Activated naive CD8-positive, alpha-beta T cell treated with anti-CD3 and anti-CD28 coated beads, Interleukin-2, amount 10 ng/mL, durations not matched to agents 7 days and 5 days (primary cell): Measurements from ENCODE around the gene BCL2. TPM values are rescaled to one million over a fixed set of nuclear protein-coding genes. Genes with fewer than 3 reads are reported as not detected.

Experiments
- ATAC-seq: fragments of 150-1000 bp; cut with Tn5 transposase; one replicate; pipeline ENCODE4 v1.10.0; 2021; ENCODE audit warnings: low read depth, moderate library complexity
- POLR2A ChIA-PET: fragments of 350-600 bp; sonication (Branson Sonifier 250); formaldehyde crosslinking; loops from one replicate; lab custom pipeline; 2021; ENCODE audit warnings: antibody characterized with exemption; lab: Charles Lee
- DNase-seq: peaks from one replicate; pipeline ENCODE4 v3.0.0; 2021
- H3K27ac Mint-ChIP-seq: one replicate; pipeline ENCODE4 v1.8.0; 2022; ENCODE audit warnings: mild to moderate bottlenecking, mixed read lengths
- H3K27me3 Mint-ChIP-seq: one replicate; pipeline ENCODE4 v1.8.0; 2022; ENCODE audit warnings: mild to moderate bottlenecking, moderate library complexity, mixed read lengths
- H3K36me3 Mint-ChIP-seq: one replicate; pipeline ENCODE4 v1.8.0; 2021; ENCODE audit warnings: mild to moderate bottlenecking, mixed read lengths
- H3K4me1 Mint-ChIP-seq: one replicate; pipeline ENCODE4 v1.8.0; 2021; ENCODE audit warnings: mixed read lengths
- H3K4me3 Mint-ChIP-seq: one replicate; pipeline ENCODE4 v1.8.0; 2022; ENCODE audit warnings: mild to moderate bottlenecking, moderate library complexity, mixed read lengths
- H3K9me3 Mint-ChIP-seq: one replicate; pipeline ENCODE4 v1.8.0; 2021; ENCODE audit warnings: mixed read lengths
- total RNA-seq, 2 experiments: library from RNA; stranded (reverse); gene quantifications; one replicate each; pipeline ENCODE4 v1.2.3, GENCODE V29; 2021

Gene BCL2
- total RNA-seq, 2 experiments from 2014 or later = 121 to 128 TPM

DNA sequence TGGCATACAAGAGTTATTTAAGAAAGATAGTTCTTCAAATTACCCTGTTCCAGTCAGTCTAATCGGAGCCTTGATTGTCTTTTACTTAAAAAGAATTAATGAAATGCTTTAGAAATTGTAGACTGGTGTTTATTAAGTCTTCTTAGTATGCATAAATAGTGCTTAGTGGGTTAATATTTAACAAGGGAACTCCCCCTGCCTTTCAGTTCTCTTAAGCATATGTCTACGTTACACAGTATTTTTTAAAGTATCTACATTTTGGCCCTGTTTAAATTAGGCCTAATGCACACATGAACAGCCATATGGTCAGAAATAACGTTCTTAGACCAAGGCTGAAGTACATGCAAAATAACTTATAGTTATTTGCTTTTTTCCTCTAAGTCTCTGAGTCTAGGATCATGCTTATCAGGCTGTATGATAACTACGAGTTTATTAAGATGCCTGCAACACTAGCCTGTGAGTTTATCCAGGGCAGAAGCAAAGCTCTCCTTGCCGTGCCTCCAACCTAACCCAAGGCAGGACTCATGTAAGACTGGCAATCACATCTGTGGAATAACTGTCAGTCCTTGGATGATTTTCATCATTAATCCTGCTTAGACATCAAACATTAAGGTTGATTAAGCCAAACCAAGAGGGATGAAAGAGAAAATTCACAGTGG, 6.7 kb downstream of the BCL2 start:
- H3K9me3 Mint-ChIP-seq = no peaks in the 10 kb centered on the region
- H3K27ac Mint-ChIP-seq = no peak overlapping the region
- H3K27me3 Mint-ChIP-seq = no peaks in the 10 kb centered on the region
- peaks cover 62% of the 10 kb centered on the region for H3K4me1 Mint-ChIP-seq
- ATAC-seq (no peak), DNase-seq (no peak)
- POLR2A ChIA-PET = no interaction called here
- H3K36me3 Mint-ChIP-seq = peaks cover 64% of the 10 kb centered on the region
- H3K4me3 Mint-ChIP-seq = peak overlapping the region; percentile 93

DNA sequence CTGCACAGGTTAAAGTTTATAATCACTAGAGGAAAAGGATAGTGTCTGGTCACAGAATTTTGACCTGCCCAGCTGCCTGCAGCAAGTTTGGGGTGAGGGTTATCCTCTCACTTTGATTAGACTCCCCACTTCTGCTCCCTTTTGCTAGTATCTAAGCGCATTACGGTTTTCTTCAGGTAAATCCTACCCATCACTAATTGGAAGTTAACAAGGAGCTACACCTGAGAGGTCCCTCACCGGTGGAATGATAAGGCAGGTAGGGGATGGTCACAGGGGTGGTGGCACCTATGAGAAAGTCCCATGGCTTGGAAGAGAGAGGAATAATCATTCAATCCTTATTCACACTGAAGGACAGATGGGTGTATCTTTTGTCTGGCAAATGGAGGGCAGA, 7.6 kb downstream of the BCL2 start:
- DNase-seq = no peak
- POLR2A ChIA-PET = interaction anchor here (0.9 to 1.8 kb wide), 3 partner anchors 11 to 102 kb away, joined by 3 to 7 read pairs (median 4); no protein-coding TSS in a partner anchor
- no peak overlapping the region for H3K27ac Mint-ChIP-seq
- no peak for ATAC-seq
- peak overlapping the region; percentile 93 for H3K4me3 Mint-ChIP-seq
- H3K9me3 Mint-ChIP-seq = no peaks in the 10 kb centered on the region
- peaks cover 58% of the 10 kb centered on the region for H3K36me3 Mint-ChIP-seq
- peaks cover 66% of the 10 kb centered on the region for H3K4me1 Mint-ChIP-seq
- no peaks in the 10 kb centered on the region for H3K27me3 Mint-ChIP-seq

DNA sequence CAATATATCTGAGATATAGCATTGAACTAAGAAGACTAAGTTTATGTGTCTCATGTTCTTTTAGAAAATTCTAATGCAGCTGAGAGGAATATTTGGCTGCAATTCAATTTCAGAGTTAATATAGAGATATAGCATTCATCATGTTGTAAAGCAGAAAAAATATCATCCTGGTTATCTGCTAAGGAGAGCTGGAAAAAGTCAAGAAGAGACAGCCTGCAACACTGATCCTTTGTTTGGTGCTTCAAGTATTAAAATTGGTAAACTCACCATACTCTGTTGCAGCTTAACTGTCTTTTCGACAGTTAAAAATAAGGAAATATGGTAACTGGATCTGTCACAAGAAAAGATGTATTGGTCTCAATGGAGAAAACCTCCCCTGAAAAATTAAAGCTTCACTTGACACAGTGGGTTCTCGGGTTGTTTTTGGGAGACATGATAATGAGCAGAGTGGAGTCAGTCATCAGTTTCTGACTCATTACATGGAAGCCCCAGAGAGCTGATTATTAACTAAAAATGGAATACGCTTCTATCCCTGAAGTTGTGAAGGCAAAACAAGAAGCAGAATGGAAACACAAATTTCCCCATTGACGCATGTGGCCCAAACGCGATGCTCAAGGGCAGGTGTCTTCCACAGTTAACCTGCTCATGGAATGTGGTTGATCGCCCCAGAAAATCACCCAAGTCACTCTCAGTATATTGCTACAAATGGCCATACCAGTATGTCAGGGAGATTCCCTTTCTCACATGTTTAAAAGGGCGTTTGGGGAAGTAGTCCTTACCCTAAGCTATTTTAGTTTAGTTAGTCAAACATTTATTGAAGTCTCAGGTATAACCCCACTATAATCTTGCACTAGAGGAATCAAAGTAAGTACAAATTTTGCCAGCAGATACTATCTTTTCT, 8.2 kb downstream of the BCL2 start:
- Mint-ChIP-seq H3K9me3 (no peaks in the 10 kb centered on the region), H3K27ac (no peak overlapping the region), H3K4me1 (peaks cover 72% of the 10 kb centered on the region), H3K36me3 (peaks cover 58% of the 10 kb centered on the region), H3K4me3 (peak overlapping the region; percentile 93), H3K27me3 (no peaks in the 10 kb centered on the region)
- no peak for DNase-seq
- POLR2A ChIA-PET = interaction anchor here (0.5 to 1.8 kb wide), 8 partner anchors 10 to 109 kb away, joined by 3 to 7 read pairs (median 4); no protein-coding TSS in a partner anchor
- no peak for ATAC-seq

DNA sequence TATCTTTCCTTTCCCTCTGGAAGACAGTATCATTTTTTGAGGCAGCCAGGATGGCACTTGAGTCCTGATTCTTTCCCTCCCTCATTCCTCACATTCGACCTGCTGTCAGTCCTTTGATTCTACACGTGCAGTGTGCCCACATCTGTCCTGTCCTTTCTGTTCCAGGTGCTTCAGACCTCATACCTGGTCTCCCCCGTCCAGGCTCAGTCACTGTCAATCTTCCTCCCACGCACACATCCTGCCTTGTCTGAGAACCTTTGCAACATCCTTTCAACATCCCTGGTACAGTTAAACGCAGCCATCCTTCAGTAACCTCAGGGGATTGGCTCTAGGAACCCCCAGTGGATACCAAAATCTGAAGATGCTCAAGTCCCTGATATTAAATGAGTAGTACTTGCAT, 10.1 kb downstream of the BCL2 start:
- Mint-ChIP-seq H3K27ac (peak overlapping the region; percentile 76), H3K9me3 (no peaks in the 10 kb centered on the region), H3K27me3 (no peaks in the 10 kb centered on the region), H3K4me1 (peaks cover 76% of the 10 kb centered on the region), H3K36me3 (peaks cover 54% of the 10 kb centered on the region), H3K4me3 (peak overlapping the region; percentile 45)
- ATAC-seq (peak; percentile 71), DNase-seq (no peak)
- POLR2A ChIA-PET = no interaction called here

DNA sequence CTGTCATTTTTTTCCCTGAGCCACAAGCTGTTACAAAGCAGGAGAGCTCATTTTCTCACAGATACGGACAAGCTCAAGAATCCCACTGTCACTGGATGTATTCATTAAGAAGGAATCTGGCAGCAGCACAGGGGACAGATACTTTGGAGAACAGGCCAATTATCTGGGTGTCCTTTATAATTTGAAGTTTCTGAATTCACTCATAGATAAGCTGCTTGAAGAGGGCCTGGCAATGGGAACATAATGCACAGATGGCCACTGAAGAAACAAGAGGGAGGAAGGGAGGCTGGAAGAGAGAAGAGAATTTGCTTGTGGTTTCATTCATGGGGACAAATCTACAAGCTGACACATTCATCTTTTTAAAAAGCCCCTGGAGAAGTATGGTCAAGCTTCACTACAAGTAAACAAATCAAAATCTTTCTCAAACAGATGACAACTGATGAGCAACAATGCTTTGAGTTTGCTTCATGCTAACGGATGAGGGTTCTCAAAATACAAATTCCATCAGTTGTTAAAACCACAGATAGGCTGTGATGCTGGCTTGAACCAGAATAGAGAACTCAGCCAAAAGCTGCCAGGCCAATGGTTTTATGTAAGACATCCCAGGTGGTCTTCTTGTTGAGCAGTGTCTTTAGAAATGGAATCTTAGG, 11.9 kb downstream of the BCL2 start:
- H3K4me3 Mint-ChIP-seq = peak overlapping the region; percentile 8
- H3K27me3 Mint-ChIP-seq = no peaks in the 10 kb centered on the region
- no peak overlapping the region for H3K27ac Mint-ChIP-seq
- no peaks in the 10 kb centered on the region for H3K9me3 Mint-ChIP-seq
- ATAC-seq (no peak), DNase-seq (no peak)
- peaks cover 44% of the 10 kb centered on the region for H3K36me3 Mint-ChIP-seq
- POLR2A ChIA-PET = interaction anchor here (0.6 to 1.2 kb wide), 2 partner anchors 10 to 102 kb away, joined by 3 read pairs; no protein-coding TSS in a partner anchor
- H3K4me1 Mint-ChIP-seq = peaks cover 74% of the 10 kb centered on the region

DNA sequence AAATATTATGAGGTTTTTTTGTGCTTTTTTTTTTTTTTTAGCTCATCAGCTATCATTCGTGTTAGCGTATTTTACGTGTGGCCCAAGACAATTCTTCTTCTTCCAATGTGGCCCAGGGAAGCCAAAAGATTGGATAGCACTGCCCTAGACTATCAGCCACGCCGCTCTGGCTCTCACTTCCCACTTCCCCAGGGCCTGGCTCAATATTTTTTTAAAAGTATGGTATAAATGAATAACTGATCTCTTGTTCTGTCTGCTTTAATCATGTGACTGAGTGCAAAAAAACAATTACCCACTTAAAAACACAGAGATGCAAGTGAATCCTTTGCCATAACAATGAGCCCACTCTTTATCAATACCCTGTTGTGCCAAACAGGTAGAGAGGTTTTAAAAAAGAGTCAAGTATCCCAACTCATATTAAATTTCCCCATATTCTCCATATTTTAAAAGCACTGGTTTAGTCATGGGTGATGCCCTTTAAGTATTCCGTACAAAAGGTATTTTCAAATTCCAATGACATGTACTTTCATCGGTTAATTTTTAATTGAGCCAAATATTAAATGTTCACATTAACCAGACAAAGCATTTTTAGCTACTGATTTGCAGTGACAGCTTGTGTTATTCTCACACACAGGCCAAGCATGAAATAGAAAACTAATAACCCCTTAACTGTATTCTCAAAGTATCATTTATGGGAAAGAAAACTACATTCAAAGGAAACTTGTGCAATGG, 12.6 kb downstream of the BCL2 start:
- peaks cover 74% of the 10 kb centered on the region for H3K4me1 Mint-ChIP-seq
- no peak overlapping the region for H3K4me3 Mint-ChIP-seq
- ATAC-seq = no peak
- POLR2A ChIA-PET = interaction anchor here (0.6 to 0.7 kb wide), 2 partner anchors 10 to 101 kb away, joined by 3 to 4 read pairs; no protein-coding TSS in a partner anchor
- H3K27me3 Mint-ChIP-seq = no peaks in the 10 kb centered on the region
- no peak overlapping the region for H3K27ac Mint-ChIP-seq
- DNase-seq = no peak
- H3K9me3 Mint-ChIP-seq = no peaks in the 10 kb centered on the region
- H3K36me3 Mint-ChIP-seq = peaks cover 44% of the 10 kb centered on the region

DNA sequence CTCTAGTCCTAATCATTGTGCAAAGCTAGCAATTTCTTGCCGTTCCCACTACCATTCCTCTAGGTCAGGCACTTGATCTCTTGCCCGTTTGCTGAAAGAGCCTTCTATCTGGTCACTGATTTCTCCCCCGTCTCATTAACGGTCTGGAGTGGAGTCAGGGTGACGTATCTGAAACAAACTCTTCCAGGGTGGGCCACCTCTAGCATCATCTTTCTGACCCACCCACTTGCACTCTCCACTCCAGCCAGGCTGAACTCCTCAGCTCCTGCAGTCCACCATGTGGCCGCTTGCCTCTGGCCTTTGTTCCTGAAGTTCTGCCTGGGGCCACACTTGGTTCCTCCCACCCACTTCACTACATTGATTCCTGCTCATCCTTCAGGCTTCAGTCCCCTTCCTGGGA, 13.3 kb downstream of the BCL2 start:
- POLR2A ChIA-PET = no interaction called here
- DNase-seq (no peak), ATAC-seq (no peak)
- Mint-ChIP-seq H3K4me1 (peaks cover 74% of the 10 kb centered on the region), H3K27me3 (no peaks in the 10 kb centered on the region), H3K27ac (peak overlapping the region; percentile 36), H3K36me3 (peaks cover 46% of the 10 kb centered on the region), H3K9me3 (no peaks in the 10 kb centered on the region), H3K4me3 (no peak overlapping the region)

DNA sequence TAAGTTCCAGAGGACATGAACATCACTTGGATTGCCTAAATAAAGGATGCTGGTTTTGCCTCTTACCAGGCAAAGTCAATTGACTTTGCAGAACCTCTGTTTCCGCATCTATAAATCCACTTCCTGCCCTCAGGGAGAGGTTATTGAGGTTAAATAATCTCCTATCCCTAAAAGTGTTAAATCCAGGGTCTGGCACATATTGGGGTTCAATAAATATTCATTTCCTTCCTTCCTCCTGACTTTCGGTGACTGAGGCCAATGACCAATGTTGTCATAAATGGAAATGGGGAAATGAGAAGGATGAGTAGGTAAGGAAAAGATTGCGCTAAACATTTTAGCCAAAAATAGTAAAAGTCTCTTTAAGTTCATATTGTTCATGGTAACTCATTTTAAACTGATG, 16.0 kb downstream of the BCL2 start:
- Mint-ChIP-seq H3K4me3 (peak overlapping the region; percentile 53), H3K4me1 (peaks cover 80% of the 10 kb centered on the region), H3K27ac (peak overlapping the region; percentile 5), H3K27me3 (no peaks in the 10 kb centered on the region), H3K36me3 (peaks cover 56% of the 10 kb centered on the region), H3K9me3 (no peaks in the 10 kb centered on the region)
- POLR2A ChIA-PET = no interaction called here
- no peak for ATAC-seq
- DNase-seq = no peak

DNA sequence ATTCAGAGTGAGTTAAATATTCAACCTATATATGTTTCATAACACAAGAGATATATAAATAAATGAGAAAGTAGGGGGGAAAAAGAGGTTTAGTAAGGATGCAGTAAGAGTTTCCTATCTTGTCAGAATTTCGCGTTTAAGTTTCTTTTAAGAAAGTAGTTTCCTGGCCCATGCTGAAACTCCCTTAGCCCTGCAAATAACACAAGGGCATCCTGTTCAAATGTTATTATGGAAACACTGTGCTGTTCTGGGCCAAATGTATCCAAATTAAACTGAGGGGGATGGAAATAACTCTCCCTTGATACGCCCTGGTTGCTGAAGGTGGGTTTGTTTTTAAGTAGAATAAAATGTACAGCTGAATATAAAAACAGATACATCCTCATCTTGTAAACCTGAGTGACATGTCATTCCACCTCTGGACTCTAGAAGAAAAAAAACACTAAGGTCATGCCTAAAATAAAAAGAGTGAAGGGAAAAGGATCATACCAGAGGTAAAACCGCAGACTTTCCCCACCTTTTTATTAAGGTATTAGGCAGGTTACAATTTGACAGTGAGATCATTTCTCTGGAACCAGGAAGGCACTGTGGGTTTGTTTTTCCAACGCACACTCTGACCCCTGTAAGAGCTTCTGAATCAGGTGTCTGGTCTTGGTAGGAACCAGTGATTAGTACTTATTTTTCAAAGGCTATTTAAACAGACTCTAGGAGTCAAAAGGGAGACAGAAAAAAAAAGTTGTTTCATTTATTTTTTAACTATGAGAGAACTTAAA, 16.7 kb downstream of the BCL2 start:
- no peak for ATAC-seq

DNA sequence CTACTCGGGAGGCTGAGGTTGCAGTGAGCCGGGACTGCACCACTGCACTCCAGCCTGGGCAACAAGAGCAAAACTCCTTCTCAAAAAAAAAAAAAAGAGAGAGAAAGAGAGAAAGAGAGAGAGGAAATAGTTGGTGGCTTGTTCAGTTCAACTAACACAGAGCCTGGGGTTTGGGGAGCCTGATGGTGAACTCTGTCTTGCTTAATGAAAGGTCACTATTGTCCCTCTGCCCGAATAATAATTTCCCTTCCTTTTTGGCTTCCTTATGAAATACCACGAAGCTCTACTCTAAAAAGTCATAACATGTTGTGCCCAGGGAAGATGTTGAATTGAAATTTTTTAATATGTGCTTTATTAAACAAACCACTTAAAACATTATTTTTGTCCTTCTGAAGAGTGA, 17.3 kb downstream of the BCL2 start:
- peaks cover 63% of the 10 kb centered on the region for H3K36me3 Mint-ChIP-seq
- H3K9me3 Mint-ChIP-seq = no peaks in the 10 kb centered on the region
- ATAC-seq = no peak
- POLR2A ChIA-PET = interaction anchor here (1.0 to 1.5 kb wide), 2 partner anchors 13 to 16 kb away, joined by 3 to 6 read pairs; no protein-coding TSS in a partner anchor
- H3K4me3 Mint-ChIP-seq = peak overlapping the region; percentile 68
- no peak for DNase-seq
- H3K27ac Mint-ChIP-seq = peak overlapping the region; percentile 71
- peaks cover 78% of the 10 kb centered on the region for H3K4me1 Mint-ChIP-seq
- H3K27me3 Mint-ChIP-seq = no peaks in the 10 kb centered on the region

More for the DNA sequence above, 16.7 kb downstream of the BCL2 start:
- Mint-ChIP-seq H3K27ac (peak overlapping the region; percentile 71), H3K4me1 (peaks cover 80% of the 10 kb centered on the region), H3K27me3 (no peaks in the 10 kb centered on the region), H3K4me3 (peak overlapping the region; percentile 68), H3K9me3 (no peaks in the 10 kb centered on the region), H3K36me3 (peaks cover 61% of the 10 kb centered on the region)
- no peak for DNase-seq
- POLR2A ChIA-PET = interaction anchor here (1.0 to 1.5 kb wide), 2 partner anchors 12 to 15 kb away, joined by 3 to 6 read pairs; no protein-coding TSS in a partner anchor

DNA sequence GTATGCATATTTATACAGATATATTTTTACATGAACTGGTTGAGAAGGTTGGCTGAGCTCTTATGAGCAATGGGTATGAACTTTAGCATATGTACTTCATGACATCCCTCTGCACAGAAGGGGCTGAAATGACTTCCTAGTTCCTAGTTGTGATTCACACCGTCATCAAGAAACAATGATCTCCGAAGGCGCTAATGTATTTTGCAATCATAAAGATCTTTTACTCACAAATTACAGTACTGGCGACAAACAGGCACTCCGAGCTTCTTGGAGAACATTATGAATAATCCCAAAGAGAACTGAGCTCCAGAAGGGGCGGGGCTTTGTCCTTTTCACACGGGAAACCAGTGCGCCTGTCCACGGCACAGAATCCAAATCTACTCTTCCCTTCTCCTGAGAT, 18.1 kb downstream of the BCL2 start:
- POLR2A ChIA-PET = interaction anchor here (1.0 to 1.1 kb wide), 3 partner anchors 10 to 17 kb away, joined by 3 to 4 read pairs (median 3); no protein-coding TSS in a partner anchor
- ATAC-seq (no peak), DNase-seq (no peak)
- Mint-ChIP-seq H3K27me3 (no peaks in the 10 kb centered on the region), H3K9me3 (no peaks in the 10 kb centered on the region), H3K4me3 (peak overlapping the region; percentile 4), H3K27ac (peak overlapping the region; percentile 28), H3K36me3 (peaks cover 61% of the 10 kb centered on the region), H3K4me1 (peaks cover 73% of the 10 kb centered on the region)
